NB4 (cell line): Measurements from ENCODE around the gene SLC13A4.

Experiments
- CTCF ChIP-seq: IDR thresholded peaks from one replicate; pipeline ENCODE4 v1.5.1; 2012; ENCODE audit warnings: low read depth, low read length
- MAX ChIP-seq: IDR thresholded peaks from 2 replicates; pipeline ENCODE4 v1.6.1; 2011; ENCODE audit warnings: low read depth, low read length
- MYC ChIP-seq: IDR thresholded peaks from 2 replicates; pipeline ENCODE4 v1.6.1; 2011; ENCODE audit warnings: low read depth, low read length
- POLR2A ChIP-seq: IDR thresholded peaks from 2 replicates; pipeline ENCODE4 v1.6.1; 2011; ENCODE audit warnings: mild to moderate bottlenecking; ENCODE audit not compliant: insufficient read length; ENCODE audit errors: extremely low read depth

- TF ChIP-seq MAX = no peak
- TF ChIP-seq POLR2A = no peak
- TF ChIP-seq CTCF = no peak
- no peak for TF ChIP-seq MYC
These were observed 15.2 kb downstream of the SLC13A4 start for GRCh38 chr7:135712796-135713195.
